HG03196 (cell line): Measurements from ENCODE around the gene NKX2-4.
"Not testable (repeated sequence)": the region's sequence is repeated elsewhere in the genome, so short reads cannot be mapped to it uniquely, and the experiment has no call there.

Experiments used
- ATAC-seq: cut with Tn5 transposase; IDR thresholded peaks from one replicate; pipeline ENCODE4 v1.9.1; 2021; ENCODE audit not compliant: unreplicated experiment

NKX2-4 gene

DNA sequence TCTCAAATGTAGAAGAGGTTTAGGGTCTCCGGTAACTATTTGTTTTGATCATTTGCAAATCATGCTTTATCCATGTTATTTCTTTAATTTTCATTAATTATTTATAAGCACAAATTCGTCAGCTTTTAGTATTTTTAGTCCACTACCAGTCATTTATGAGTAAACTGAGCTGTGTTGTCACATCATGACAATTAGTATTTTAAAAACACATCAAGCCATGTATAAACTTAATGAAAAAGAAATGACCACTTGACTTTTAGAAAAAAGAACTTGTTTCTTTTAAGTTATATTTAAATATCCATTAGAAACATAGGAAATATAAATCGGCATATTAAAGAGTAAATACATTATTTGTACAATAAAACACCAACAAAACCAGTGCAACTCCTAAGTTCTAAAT lies 2.8 kb downstream of the NKX2-4 start:
- ATAC-seq: no peak

DNA sequence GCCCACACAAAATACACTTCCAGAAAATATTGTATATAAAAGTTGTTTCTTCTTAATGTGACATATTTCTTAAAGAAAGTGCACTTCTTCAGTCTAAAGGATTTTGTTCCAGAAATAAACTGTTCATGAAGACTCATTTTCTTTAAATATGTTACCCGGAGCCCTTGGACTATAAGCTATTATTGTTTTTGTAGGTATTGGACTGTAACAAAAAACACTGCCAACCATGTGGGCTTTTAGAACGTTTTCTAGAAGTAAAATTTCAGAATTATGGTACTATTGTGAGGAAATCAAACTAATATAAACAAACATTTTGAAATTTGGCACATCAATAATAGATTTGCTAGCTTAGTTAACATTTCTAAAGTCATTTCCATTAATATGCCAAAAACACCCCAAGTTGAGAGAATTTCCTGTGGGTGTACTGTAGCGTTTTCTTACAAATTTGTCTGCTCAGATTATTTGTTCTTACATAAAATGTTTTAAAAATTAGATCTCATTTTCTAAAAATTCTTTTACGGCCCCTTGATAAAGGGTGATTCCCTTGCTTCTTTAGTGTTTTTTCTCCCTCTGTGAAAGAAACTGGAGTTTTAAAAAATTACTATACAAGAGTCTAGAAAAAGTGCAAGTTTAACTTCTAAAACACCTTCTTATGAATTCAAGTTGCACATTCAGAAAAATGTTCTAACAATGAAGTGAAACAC lies 3.4 kb downstream of the NKX2-4 start:
- no peak for ATAC-seq

DNA sequence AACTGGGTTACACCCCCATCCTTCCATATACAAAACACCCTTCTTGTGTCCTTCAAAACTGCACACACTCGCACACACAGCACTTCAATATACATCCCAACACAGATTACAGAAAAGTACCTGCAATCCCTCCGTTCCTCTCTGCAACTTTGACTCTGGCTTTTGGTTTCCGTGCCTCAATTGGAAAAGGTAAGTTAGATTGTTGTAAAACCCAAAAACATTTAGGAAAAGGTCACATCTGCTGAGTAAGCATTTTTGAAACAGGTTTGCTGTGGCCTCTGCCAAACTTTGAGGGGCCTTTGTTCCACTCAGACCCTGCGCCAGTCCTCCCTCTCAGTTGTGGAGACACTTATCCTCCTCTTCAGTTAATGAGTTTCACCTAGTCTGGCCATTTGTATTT lies 4.2 kb downstream of the NKX2-4 start:
- ATAC-seq: no peak

DNA sequence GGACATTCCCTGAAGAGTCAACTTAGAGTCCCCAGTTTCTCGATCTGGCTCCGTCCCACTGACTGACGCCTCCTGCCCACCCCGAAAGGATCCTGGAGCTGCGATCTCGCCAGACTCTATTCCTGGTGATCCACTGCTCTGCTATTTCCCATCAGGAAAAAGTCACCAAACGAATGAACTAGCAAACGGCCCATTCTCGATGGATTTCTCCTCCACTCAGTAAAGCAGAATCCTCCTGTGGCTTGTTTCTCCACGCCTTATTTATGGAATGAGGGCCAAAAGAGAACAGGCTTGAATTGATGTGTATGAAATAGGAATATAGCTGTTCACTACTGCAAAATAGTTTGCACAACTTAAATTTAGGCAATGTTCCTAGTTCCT lies 5.4 kb downstream of the NKX2-4 start:
- no peak for ATAC-seq

DNA sequence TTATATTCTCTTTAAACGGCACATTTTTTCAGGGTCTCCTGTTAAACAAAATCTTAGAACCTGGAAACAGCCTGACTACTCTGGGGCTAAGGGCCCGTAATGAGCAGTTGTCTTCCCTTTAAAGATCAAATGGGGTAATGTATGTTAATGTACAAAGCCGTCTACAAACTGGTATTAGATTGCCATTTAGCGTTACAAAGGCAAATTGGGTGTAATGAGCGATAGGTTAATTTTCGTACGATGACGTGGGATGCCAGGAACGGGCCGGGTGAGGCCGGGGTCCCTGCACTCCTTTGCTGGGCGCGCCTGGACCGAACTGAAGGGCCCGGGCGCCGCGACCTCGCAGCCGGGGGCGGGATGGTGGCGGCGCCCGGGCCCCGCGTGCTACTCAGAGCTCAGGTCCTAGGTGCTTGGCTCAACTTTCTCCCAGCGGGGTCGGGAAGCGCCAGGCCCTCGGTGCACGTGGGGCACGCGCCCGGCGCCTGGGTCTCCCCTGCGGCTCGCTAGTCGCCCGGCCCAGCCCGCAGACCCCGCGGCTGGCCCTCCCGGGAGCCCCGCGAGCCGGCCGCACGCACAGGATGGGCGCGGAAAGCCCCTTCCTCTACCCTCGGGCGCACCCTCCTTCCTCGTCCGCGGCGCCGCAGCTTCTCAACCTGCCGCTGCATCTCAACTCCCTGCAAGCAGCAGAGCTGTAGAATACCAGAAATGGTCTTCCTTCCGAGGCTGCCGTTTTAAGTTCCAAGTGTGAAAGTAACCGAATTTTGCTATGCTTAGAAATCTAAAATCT lies 5.9 kb downstream of the NKX2-4 start:
- ATAC-seq: no peak

DNA sequence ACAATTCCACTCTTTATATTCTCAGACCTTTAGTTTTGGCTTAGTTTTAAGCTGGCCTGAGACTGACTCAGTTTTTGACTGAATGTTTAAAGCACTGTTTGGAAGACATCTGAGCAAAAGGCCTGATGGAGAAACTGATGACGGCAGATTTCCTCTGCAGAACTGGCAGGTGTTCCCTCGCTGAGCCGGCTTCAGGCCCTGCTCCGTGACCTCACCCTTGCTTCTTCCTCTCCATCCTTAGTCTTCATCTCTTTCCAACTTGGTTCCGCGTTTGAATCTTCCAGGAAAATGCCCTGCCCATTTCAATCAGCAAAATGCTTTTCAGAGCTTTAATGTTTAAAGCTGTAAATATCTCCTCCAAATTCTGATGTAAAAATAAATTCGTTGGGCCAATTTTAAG lies 6.6 kb downstream of the NKX2-4 start:
- ATAC-seq: no peak

DNA sequence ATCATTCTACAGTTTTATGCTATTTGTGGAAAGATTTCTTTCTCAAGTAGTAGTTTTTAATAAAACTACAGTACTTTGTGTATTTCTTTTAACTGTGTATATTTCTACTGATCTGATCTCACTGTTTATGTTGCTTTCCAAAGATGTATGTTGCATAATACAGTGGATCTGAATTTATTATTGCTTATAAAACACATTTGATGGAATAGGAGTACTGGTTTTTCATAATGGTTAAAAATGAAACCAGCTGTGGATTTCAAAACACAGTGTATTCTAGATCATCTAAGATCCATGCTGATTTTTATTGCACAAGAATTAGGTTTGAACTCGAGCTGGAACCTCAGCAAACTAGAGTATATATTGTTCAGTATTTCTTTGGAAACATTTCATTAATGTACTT lies 8.0 kb downstream of the NKX2-4 start:
- no peak for ATAC-seq

DNA sequence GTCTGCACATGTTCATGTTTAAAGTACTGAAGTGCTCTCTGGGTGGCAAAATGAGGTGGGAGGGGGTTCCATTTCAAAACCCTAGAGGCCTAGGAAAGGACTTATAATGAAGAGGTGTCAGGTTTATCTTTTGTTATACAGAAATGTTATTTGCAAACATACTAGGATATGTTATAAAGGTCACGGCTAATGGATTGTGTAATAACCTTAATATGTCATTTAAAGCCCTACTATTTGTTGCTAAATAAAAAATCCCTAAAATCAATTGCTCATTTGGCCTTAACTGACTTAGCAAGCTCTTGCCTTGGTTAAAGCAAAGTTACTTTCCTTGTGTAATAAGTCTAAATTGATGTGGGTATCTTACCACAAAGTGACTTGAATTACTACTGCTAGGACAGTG lies 8.8 kb downstream of the NKX2-4 start:
- ATAC-seq: no peak

DNA sequence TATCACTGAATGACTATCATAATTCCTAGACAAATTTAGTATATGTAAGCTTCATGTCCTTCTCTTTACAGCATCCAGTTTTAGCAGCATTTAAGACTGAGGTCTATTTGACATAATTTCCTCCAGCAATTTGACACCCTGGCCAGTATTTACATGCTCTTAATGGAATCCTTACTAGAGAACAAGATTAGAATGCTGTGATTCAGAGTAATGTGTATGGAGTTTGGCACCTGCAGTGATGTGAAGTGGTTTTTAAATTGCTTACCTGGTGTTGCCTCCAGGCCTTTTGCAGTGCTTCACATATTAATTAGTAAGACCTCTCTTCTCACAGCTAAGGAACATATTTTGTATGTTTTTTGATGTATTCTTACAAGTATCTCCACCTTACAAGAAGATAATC lies 9.8 kb downstream of the NKX2-4 start:
- no peak for ATAC-seq

DNA sequence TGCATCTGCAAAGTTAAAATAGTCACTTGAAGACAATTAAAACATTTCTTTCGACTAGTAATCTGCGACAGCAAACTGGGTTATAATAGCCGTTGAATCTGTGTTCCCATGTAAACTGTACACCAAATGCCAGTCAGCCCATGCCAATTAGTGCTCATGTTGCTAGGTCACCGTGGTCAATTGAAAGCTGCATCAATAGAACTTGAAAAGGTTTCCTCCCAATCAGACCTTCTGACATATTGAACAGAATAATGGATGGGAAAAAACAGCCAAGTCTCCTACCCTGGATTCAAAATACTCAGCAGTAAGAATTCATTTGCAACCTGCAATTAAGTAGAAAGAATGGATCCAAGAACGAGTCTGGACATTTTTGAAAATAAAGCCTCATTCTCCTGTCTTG lies 11.2 kb downstream of the NKX2-4 start:
- no peak for ATAC-seq

DNA sequence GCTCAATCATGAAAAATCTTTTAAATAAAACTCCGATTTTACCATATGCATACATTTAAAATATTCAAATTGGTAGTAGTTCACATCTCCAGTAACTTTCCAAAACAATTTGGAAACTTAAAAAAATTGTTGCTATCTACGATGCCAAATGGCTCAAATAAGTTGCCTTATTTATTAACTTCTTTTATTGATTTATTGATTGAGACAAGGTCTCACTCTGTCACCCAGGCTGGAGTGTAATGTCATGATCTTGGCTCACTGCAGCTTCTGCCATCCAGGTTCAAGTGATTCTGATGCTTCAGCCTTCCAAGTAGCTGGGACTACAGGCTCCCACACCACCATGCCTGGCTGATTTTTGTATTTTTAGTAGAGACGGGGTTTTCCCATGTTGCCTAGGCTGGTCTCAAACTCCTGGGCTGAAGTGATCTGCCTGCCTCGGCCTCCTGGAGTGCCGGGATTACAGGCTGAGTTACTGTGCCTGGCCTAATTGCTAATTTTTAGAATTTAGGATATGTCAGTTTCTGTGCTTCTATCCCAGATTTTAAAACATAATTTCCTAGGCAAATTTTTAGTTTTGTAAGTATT lies 12.9 kb downstream of the NKX2-4 start:
- ATAC-seq: no peak

DNA sequence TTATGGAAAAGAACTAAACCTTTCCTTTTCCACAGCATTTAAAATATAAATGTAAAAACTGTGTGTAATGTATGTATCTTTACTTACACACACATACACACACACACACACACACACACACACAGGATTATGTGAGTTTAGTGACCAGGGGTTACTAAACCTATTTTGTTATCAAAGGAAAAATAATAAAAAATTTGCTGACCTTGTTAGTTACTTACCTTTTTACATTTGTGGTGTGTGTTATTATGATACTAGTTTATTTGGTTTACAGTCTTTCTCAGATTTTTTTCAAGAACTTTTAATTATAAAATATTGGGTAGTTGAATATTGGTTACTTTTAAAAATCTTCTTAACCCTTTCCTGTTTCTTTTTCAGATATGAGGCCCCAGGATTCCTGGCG lies 15.7 kb downstream of the NKX2-4 start:
- no peak for ATAC-seq

DNA sequence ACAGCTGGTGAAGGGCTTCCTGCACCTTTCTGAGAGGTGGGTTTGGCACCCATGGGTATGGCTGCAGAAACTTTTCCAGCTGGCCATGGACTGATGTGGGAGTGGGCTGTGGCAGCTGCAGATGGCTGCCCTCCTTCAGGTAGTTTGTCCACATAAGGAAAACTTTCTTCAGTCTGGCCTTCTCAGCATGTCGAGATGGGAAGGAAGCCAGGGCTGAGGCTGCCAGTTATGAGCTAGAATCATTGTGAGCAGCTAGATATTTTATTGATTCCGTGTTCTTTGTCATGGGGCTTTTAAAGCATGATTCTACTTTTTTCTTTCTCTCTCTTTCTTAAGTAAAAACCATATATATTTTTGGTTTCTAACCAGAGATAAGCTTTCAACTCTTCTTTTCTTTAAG lies 16.6 kb downstream of the NKX2-4 start:
- no peak for ATAC-seq

DNA sequence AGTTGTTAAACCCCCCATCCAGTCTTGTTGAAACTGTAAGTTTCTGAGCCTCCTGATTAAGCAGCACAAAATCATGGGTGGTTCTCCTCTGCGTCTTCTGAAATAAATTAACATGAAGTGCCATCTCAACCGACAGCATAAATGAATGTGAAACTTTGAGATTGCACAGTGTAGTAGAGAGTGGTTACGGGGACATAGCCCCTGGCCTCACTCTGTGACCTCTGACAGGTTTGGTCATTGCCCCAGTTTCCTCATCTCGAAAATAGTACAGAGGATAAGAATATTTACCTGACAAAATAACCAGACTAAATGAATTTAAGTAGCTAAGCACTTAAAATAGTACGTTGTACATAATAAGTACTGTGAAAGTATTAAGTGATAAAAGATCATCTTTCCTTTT lies 19.1 kb downstream of the NKX2-4 start:
- ATAC-seq: no peak

DNA sequence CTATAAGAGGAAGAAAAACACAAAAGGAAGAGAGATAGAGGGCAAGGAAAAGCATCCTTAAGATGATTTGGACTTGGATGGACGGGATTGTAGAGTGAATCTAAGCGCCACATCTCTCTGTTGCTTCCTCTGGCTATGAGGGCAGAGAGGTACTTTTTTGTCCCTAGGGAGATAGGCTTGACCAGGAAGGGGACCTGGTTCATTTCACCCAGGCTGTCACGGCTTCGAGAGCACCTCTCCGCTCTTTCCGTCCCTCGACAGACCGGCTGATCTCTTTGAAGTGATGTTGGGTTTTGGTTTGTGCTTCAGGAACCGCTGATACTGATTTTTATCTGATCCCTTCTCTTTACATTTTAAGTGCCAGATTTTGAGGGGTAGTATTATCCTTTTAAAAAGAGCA lies 19.6 kb downstream of the NKX2-4 start:
- ATAC-seq: no peak

DNA sequence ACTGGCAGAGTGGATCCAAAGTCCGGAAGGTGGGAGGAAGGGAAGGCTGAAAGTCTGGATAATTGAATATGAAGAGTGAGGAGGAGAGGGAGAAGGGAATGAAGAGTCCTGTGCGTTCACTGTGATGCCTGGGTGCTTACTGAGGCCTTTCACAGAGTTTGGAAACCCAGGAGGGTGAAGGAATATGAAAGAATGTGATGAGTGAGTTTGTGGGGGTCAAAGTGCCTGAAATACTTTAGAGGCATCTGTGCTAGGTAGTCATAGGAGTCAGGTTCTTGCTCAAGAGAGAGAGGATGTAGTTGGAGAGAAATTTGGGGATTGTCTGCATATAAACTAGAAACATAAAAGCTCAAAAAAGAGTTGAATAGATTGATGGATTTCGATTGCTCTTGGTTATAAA lies 20.7 kb downstream of the NKX2-4 start:
- no peak for ATAC-seq

DNA sequence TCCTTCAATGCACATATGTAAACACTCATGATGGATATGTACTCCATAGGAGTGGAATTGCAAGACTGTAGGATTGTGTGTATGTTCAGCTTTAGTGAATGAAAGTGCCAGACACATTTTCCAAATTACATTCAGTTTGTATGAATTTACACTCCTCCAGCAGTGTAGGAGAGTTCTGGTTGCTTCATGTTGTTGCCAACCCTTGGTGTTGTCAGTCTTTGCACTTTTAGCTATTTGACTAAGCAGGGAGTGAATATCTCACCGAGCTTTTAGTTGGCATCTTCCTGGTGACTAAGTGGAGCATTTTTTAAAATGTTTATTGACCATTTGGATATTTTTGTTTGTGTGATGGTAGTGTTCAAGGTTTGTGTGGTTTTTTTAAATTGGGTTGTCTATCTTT lies 23.9 kb downstream of the NKX2-4 start:
- no peak for ATAC-seq

DNA sequence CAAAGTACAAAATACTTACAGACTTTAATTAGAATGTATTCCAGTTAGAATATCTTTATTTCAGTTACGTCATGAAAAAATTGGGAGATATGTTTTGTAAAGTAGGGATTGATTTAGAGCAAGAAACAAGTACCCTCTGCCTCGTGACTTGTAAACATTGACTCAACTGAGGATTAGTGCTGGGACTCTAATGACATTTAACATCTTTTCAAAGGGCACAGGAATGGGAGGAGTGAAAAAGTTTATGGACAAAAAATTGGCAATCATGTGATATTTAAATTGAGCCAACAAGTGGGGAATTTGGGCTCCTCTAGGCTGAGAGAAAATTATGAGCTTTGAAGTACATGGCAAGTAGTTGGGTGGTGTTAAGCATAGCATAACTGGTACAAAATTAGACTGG lies 25.3 kb downstream of the NKX2-4 start:
- no peak for ATAC-seq

DNA sequence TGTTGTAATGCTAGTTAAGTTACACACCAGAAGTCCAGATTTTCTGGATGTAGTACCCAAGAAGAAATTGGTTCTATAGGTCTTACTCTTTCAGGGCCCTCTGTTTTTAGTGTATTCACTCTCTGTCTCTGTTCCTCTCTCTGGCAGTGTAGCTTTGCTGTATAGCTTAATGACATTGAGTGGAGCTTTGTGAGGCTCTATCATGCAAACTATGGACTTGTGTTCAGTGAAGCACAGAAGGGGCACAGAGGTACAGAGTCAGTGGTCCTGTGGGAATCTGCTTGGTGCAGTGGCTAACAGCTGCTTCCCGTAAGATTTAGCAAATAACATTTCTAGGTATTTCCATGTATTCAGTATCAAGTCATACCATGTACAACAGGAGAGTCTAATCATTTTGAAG lies 26.1 kb downstream of the NKX2-4 start:
- no peak for ATAC-seq

DNA sequence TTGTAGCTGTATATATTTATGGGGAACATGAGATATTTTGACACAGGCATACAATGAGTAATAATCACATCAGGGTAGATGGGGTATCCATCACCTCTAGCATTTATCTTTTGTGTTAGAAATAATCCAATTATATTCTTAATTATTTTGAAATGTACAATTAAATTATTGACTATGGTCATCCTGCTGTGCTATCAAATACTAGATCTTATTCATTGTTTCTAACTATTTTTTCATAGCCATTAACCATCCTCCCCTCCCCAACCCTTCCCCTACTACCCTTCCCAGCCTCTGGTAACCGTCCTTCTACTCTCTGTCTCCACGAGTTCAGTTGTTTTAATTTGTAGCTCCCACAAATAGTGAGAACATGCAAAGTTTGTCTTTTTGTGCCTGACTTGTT lies 28.5 kb downstream of the NKX2-4 start:
- no peak for ATAC-seq

DNA sequence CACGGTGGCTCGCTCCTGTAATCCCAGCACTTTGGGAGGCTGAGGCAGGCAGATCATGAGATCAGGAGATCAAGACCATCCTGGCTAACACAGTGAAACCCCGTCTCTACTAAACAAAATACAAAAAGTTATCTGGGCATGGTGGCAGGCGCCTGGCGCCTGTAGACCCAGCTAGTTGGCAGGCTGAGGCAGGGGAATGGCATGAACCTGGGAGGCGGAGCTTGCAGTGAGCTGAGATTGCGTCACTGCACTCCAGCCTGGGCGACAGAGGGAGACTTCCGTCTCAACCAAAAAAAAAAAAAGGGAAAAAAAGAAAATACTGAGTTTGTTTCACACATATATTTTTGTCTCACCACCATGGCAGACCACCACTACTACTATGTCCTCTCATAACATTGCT lies 31.1 kb downstream of the NKX2-4 start:
- ATAC-seq: not testable (repeated sequence)

DNA sequence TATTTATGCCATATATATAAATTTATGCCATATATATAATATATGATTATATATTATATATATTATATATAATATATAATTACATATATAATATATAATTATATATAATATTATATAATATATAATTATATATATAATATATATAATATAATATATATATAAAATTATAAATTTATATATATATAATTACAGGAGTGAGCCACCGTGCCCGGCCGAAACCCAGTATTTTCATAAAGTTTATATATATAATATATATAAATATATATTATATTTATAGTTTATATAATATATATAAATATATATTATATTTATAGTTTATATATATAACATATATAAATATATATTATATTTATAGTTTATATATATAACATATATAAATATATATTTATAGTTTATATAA lies 31.6 kb downstream of the NKX2-4 start:
- no peak for ATAC-seq
